Small intestine (tissue), 16 donors: ENCODE results near the gene MBTPS1. TPM values are rescaled to one million over a fixed set of nuclear protein-coding genes. Genes with fewer than 3 reads are reported as not detected.
A peak's percentile ranks its signal among the peaks of the same experiment; 100 is the strongest.

Experiments used
- DNase-seq, 2 donors: peaks; one replicate each; pipeline versions ENCODE4 v3.0.0 to v3.0.0-alpha.2; 2013
- FAIRE-seq: peaks from 2 replicates; lab custom pipeline; 2012; peaks lifted over from hg19 to GRCh38; lab: Jason Lieb, UNC
- H3K27ac ChIP-seq, 3 donors: one replicate each; pipeline ENCODE4 v1.5.1; 2013; ENCODE audit warnings: low read length in 2 of 3, mild to moderate bottlenecking in 2 of 3, control low read depth in 1 of 3, inconsistent platforms in 1 of 3, low read depth in 1 of 3, moderate library complexity in 1 of 3
- H3K27me3 ChIP-seq, 3 donors: one replicate each; pipeline ENCODE4 v1.6.1; 2013; ENCODE audit warnings: low read length in 3 of 3, inconsistent platforms in 1 of 3; ENCODE audit not compliant: control insufficient read depth in 3 of 3, insufficient read depth in 3 of 3
- H3K36me3 ChIP-seq, 3 donors: one replicate each; pipeline ENCODE4 v1.6.1; 2013; ENCODE audit warnings: low read length in 3 of 3, inconsistent platforms in 1 of 3, low read depth in 1 of 3, mild to moderate bottlenecking in 1 of 3, moderate library complexity in 1 of 3; ENCODE audit not compliant: control insufficient read depth in 3 of 3, insufficient read depth in 2 of 3
- H3K4me1 ChIP-seq, 3 donors: one replicate each; pipeline ENCODE4 v1.6.1; 2013; ENCODE audit warnings: low read length in 2 of 3, inconsistent platforms in 1 of 3, low read depth in 1 of 3, mild to moderate bottlenecking in 1 of 3, moderate library complexity in 1 of 3; ENCODE audit not compliant: control insufficient read depth in 3 of 3, insufficient read depth in 2 of 3
- H3K4me3 ChIP-seq, 3 donors: one replicate each; pipeline ENCODE4 v1.5.1; 2013; ENCODE audit warnings: low read length in 3 of 3, control low read depth in 1 of 3, inconsistent platforms in 1 of 3, low read depth in 1 of 3, mild to moderate bottlenecking in 1 of 3, moderate library complexity in 1 of 3
- H3K9me3 ChIP-seq, 2 donors: one replicate each; pipeline ENCODE4 v1.6.1; 2013; ENCODE audit warnings: low read depth in 1 of 2, low read length in 1 of 2; ENCODE audit not compliant: control insufficient read depth in 2 of 2, insufficient read depth in 1 of 2
- WGBS, 3 donors: extraction: QIAGEN DNeasy Blood & Tissue Kit; methylation state at CpG; one replicate each; pipeline ENCODE4 v1.1.7; 2013; 5-methylcytosine and 5-hydroxymethylcytosine counted together
- long read RNA-seq, 10 donors: transcript quantifications; one replicate each; lab custom pipeline, GENCODE V29; 2026
- polyA plus RNA-seq, 4 donors: library from polyadenylated mRNA; stranded (reverse) in 3 of 4; unstranded in 1 of 4; fragments of 200-250 nt in 3 of 4; fragments of 120-200 nt in 1 of 4; gene quantifications; one replicate each; pipeline versions ENCODE4 v1.2.1 to v1.2.3, GENCODE V29; 2013
- donor health status: healthy with polysubstance abuse.
- donor health status: control.
- donor health status: control.
- donor health status: Bipolar disorder and iron deficiency.
- donor health status: healthy.

Gene MBTPS1
- 10 to 100 TPM; 24.0 to 69.0 (median 35.7) TPM for polyA plus RNA-seq
- long read RNA-seq, donor 1, result 0 reads
- long read RNA-seq, donor 2, partial matches to known transcripts, result 0 of 2 reads
- long read RNA-seq, donor 2, other reads (novel, unspliced or antisense), result 0 of 2 reads
- long read RNA-seq, donor 3, partial matches to known transcripts, result 6 of 6 reads
- long read RNA-seq, donor 3, other reads (novel, unspliced or antisense), result 0 of 6 reads
- long read RNA-seq, donor 4, result 0 reads
- long read RNA-seq, donor 5, partial matches to known transcripts, result 0 of 4 reads
- long read RNA-seq, donor 5, other reads (novel, unspliced or antisense), result 0 of 4 reads
- long read RNA-seq, donor 6, full-length matches to known transcripts, result 3 of 3 reads
- long read RNA-seq, donor 6, partial matches to known transcripts, result 0 of 3 reads
- long read RNA-seq, donor 6, other reads (novel, unspliced or antisense), result 0 of 3 reads
- long read RNA-seq, donor 7, full-length matches to known transcripts, result 15 of 15 reads
- long read RNA-seq, donor 7, partial matches to known transcripts, result 0 of 15 reads
- long read RNA-seq, donor 7, other reads (novel, unspliced or antisense), result 0 of 15 reads
- long read RNA-seq, donor 8, result 0 reads
- long read RNA-seq, donor 9, result 0 reads
- long read RNA-seq, donor 10, full-length matches to known transcripts, result 9 of 14 reads
- long read RNA-seq, donor 10, partial matches to known transcripts, result 5 of 14 reads
- long read RNA-seq, donor 10, other reads (novel, unspliced or antisense), result 0 of 14 reads

DNA sequence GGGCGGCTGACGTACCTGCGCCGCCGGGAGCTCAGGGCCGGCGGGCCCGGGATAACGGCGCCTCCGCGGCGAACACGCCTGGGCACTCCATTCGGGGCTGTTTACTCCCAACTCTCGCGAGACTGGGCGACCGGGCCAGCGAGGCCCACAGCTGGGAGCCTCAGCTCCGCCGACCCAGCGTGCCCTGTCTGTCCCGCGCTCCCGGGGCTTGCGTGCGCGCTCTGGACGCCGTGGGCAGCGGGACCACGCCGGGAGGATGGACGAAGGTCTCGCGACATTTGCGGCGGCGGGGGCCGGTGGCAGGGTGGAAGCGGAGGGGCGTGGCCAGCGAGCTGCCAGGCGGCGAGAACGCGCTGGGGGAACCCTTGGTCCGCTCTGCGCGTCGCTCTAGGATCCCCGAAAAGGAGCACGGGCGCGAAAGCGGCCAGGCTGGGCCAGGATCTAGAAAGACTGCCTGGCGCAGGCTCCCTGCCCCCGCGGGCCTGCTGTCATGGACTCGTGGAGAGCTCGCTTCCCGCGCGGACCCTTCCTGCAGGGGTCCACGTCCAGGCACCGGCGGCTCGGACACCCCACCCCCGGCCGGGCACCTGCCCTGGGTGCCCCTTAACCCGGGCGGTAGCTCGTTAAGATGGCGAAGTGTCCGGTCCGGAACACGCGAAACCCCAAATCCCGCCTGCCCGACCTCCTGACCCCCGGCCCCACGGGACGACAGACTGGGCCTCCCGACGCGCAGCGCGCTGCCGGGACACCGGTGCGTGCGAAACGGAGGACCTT lies at the start of gene MBTPS1:
MBTPS1 (minus strand) TSS at position 223 of the 774 bp plus-strand sequence. CDS start 15,159 bp downstream, outside the sequence.
- peak; percentile 98 to 99 for DNase-seq
- peak within 1 kb of the TSS; percentile 86 to 99 (median 91) for H3K4me3 ChIP-seq

DNA sequence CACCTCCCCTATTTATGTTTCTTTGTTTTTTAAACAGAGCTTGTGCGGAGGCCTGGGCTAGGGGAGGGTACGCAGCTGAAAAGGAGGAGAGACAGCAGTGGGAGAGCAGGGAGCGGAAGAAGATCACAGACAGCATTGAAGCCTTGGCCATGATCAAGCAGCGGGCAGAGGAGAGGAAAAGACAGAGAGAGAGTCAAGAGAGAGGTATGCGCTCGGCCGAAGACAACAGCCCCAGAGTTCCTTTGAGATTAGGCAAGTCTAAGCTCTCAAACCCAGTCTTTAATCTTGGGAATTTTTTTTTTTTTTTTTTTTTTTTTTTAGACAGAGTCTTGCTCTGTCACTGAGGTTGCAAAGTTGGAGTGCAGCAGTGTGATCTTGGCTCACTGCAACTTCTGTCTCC lies 49.0 kb upstream of the MBTPS1 start:
- no peak for FAIRE-seq
- 90 to 93% (median 92%) methylated on average over 7 of the region's 7 CpGs for WGBS, 3 donors

More for the DNA sequence above, at the start of gene MBTPS1:
- no peaks in the 10 kb centered on the region for H3K9me3 ChIP-seq
- peaks cover 0 to 2% (median 0%) of the 10 kb centered on the region in 3 donors for H3K36me3 ChIP-seq
- H3K27me3 ChIP-seq, result no peaks in the 10 kb centered on the region
- peak within 1 kb of the TSS; percentile 68 to 94 (median 90) for H3K27ac ChIP-seq
- FAIRE-seq, result no peak
- WGBS, 3 donors, result 0% methylated on average over 89 to 94 of the region's 94 CpGs
- peaks cover 4 to 9% (median 8%) of the 10 kb centered on the region in 3 donors for H3K4me1 ChIP-seq

GRCh38 chr16:84161801-84162200 lies 45.1 kb upstream of the MBTPS1 start:
- DNase-seq, result no peak
- Histone ChIP-seq H3K9me3 (no peaks in the 10 kb centered on the region), H3K4me3 (no peak overlapping the region), H3K36me3 (no peaks in the 10 kb centered on the region), H3K4me1 (no peaks in the 10 kb centered on the region), H3K27ac (no peak overlapping the region), H3K27me3 (no peaks in the 10 kb centered on the region)
- no peak for FAIRE-seq
- WGBS, 3 donors, result 61 to 66% (median 65%) methylated on average over 3 of the region's 3 CpGs

More for the DNA sequence above, 49.0 kb upstream of the MBTPS1 start:
- H3K9me3 ChIP-seq, result no peaks in the 10 kb centered on the region
- H3K4me1 ChIP-seq, result no peaks in the 10 kb centered on the region
- no peak overlapping the region for H3K27ac ChIP-seq
- H3K27me3 ChIP-seq, result peaks cover 0 to 2% (median 0%) of the 10 kb centered on the region in 3 donors
- H3K36me3 ChIP-seq, result no peaks in the 10 kb centered on the region
- no peak overlapping the region for H3K4me3 ChIP-seq
- DNase-seq, result no peak

DNA sequence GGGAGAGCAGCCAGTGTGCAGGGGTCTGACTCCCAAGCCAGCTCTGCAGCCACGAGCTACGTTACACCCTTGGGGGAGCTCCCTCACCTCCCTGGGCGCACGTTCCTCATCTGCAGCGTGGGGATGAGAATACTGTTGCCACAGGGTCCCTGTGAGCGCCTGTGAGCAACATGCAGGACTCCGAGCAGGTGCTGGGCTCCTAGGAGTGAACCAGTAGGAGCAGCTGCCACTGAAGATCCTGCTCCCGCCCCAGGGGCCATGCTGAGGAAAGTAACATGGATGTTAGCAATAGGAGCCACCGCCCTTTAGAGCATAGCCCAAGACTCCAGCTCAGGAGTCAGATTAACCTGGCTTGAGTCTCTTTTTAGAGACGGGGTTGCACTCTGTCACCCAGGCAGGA lies 44.3 kb upstream of the MBTPS1 start:
- Histone ChIP-seq H3K27me3 (peaks cover 0 to 3% (median 0%) of the 10 kb centered on the region in 3 donors), H3K9me3 (peaks cover 0 to 3% of the 10 kb centered on the region in 2 donors), H3K27ac (no peak overlapping the region), H3K36me3 (no peaks in the 10 kb centered on the region), H3K4me3 (no peak overlapping the region), H3K4me1 (no peaks in the 10 kb centered on the region)
- DNase-seq (no peak), FAIRE-seq (no peak)
- 78 to 91% (median 79%) methylated on average over 10 of the region's 10 CpGs for WGBS, 3 donors

- Histone ChIP-seq H3K4me3 (no peak overlapping the region), H3K4me1 (no peaks in the 10 kb centered on the region), H3K9me3 (peaks cover 0 to 3% of the 10 kb centered on the region in 2 donors), H3K27ac (no peak overlapping the region), H3K36me3 (no peaks in the 10 kb centered on the region), H3K27me3 (peaks cover 0 to 3% (median 0%) of the 10 kb centered on the region in 3 donors)
- DNase-seq, result no peak
- 26 to 49% (median 34%) methylated on average over 1 of the region's 1 CpG for WGBS, 3 donors
- no peak for FAIRE-seq
Observed at GRCh38 chr16:84159800-84160199, 43.1 kb upstream of the MBTPS1 start.

DNA sequence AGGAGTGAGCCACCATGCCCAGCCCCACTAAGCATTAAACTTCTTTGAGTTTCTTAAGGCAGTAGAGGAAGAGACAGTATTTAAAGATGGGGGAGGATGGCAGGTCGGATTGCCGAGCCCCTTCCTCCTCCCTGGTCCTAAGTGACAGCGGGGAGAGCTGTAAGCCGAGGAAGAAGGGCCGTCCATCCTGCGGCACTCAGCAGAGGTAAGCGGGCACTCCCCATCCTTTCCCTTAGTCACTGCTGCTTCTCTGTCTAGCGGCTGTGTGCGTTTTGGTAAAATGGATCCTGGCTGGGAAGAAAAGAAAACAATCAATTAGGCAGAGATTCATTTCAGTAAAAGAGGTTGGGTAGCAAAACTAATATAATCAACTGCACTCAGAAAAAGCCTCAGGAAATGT lies 42.3 kb upstream of the MBTPS1 start:
- 28 to 41% (median 29%) methylated on average over 9 of the region's 9 CpGs for WGBS, 3 donors
- no peak overlapping the region for H3K4me3 ChIP-seq
- peaks cover 0 to 3% of the 10 kb centered on the region in 2 donors for H3K9me3 ChIP-seq
- no peak for FAIRE-seq
- DNase-seq, result no peak
- no peak overlapping the region for H3K27ac ChIP-seq
- peaks cover 0 to 3% (median 0%) of the 10 kb centered on the region in 3 donors for H3K27me3 ChIP-seq
- H3K36me3 ChIP-seq, result no peaks in the 10 kb centered on the region
- no peaks in the 10 kb centered on the region for H3K4me1 ChIP-seq

DNA sequence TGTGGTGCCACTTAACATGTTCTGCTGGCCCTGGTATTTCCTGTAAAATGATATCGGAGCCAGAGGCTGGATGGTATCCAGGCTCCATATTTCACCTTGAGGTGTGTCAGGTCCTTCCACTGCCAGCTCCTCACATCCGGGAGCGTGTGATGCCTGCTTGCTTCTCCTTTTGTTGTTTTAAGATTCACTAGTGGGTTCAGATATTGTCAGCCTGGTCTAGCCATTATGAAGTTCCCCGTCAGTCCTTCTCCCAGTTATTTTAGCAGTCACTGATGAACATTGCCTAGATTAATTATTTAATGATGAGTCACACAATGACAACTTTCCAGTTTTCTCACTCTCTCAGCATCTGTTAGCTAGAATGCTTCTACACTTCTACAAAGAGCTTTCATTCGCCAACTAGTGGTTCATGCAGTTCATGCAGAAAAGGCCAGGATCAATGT lies 39.6 kb upstream of the MBTPS1 start:
- peaks cover 0 to 3% (median 0%) of the 10 kb centered on the region in 3 donors for H3K27me3 ChIP-seq
- H3K4me3 ChIP-seq, result no peak overlapping the region
- H3K36me3 ChIP-seq, result no peaks in the 10 kb centered on the region
- 62 to 67% (median 65%) methylated on average over 5 of the region's 5 CpGs for WGBS, 3 donors
- H3K4me1 ChIP-seq, result no peaks in the 10 kb centered on the region
- no peak overlapping the region for H3K27ac ChIP-seq
- DNase-seq (no peak), FAIRE-seq (no peak)
- peaks cover 0 to 3% of the 10 kb centered on the region in 2 donors for H3K9me3 ChIP-seq

DNA sequence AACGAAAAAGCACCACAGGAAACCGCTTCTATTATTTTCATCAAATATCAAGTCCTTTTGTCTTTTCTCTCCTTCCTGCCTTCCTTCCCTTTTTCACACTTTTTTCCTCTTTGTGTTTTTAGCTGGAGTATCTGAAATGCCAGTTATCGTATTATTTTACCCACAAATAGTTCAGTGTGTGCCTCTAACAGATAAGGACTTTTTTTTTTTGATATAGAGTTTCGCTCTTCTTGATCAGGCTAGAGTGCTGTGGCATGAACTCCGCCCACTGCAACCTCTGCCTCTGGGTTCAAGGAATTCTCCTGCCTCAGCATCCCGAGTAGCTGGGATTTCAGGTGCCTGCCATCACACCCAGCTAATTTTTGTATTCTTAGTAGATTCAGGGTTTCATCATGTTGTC lies 39.0 kb upstream of the MBTPS1 start:
- 83 to 87% (median 86%) methylated on average over 6 of the region's 6 CpGs for WGBS, 3 donors
- Histone ChIP-seq H3K4me3 (no peak overlapping the region), H3K27me3 (peaks cover 0 to 3% (median 0%) of the 10 kb centered on the region in 3 donors), H3K9me3 (peaks cover 0 to 3% of the 10 kb centered on the region in 2 donors), H3K4me1 (no peaks in the 10 kb centered on the region), H3K36me3 (no peaks in the 10 kb centered on the region), H3K27ac (no peak overlapping the region)
- no peak for FAIRE-seq
- DNase-seq, result no peak
